Measurements from ENCODE around the gene FKBP10. TPM values are rescaled to one million over a fixed set of nuclear protein-coding genes. Genes with fewer than 3 reads are reported as not detected.
A peak's percentile ranks its signal among the peaks of the same experiment; 100 is the strongest.

The FKBP10 gene
- total and polyA plus RNA-seq, 7 experiments from 2014 or later = 0.34 to 0.76 TPM; not detected in 5

- Mint-ChIP-seq H3K36me3 (peaks cover 0 to 39% (median 9%) of the 10 kb centered on the region in 5 donors), H3K4me1 (peaks cover 0 to 28% (median 12%) of the 10 kb centered on the region in 7 donors), H3K27ac (peak overlapping the region in 2 of 9 donors; percentile 12 to 30), H3K4me3 (no peak overlapping the region), H3K27me3 (no peaks in the 10 kb centered on the region), H3K9me3 (peaks cover 0 to 2% (median 0%) of the 10 kb centered on the region in 11 donors)
- Histone ChIP-seq H3K27me3 (ENCODE audit: control insufficient read depth in 2 of 2, insufficient read depth in 2 of 2, low read length in 2 of 2) (no peaks in the 10 kb centered on the region), H3K27ac (ENCODE audit: low read depth, low read length) (no peak overlapping the region), H3K9me3 (ENCODE audit: control insufficient read depth in 2 of 3, low read length in 3 of 3) (no peaks in the 10 kb centered on the region), H3K4me3 (ENCODE audit: low read length) (no peak overlapping the region), H3K4me1 (ENCODE audit: control insufficient read depth in 2 of 2, insufficient read depth in 2 of 2, low read length in 2 of 2) (no peaks in the 10 kb centered on the region), H3K36me3 (ENCODE audit: control insufficient read depth in 2 of 3, insufficient read depth in 3 of 3, low read length in 3 of 3) (peaks cover 0 to 58% (median 3%) of the 10 kb centered on the region in 3 experiments)
- CTCF ChIA-PET = no interaction called here
- POLR2A ChIA-PET = no interaction called here
- no peak for DNase-seq
- intact Hi-C loops (cut with micrococcal nuclease) = no loop called here
- ATAC-seq = no peak
Measured at GRCh38 chr17:41871789-41872188, 59.0 kb downstream of the FKBP10 start.

Other genes starting within 250 kb of the FKBP10 start
- not detected for gene KRT9, start 240.9 kb upstream of the FKBP10 start, total RNA-seq
- not detected for gene KRT9, start 240.9 kb upstream of the FKBP10 start, polyA plus RNA-seq
- gene KRT14, start 226.1 kb upstream of the FKBP10 start, total RNA-seq = not detected
- not detected for gene KRT14, start 226.1 kb upstream of the FKBP10 start, polyA plus RNA-seq
- not detected for gene KRT16, start 200.2 kb upstream of the FKBP10 start, total RNA-seq
- not detected for gene KRT16, start 200.2 kb upstream of the FKBP10 start, polyA plus RNA-seq
- not detected for gene KRT17, start 188.4 kb upstream of the FKBP10 start, total RNA-seq
- gene KRT17, start 188.4 kb upstream of the FKBP10 start, polyA plus RNA-seq = not detected
- gene EIF1, start 124.1 kb upstream of the FKBP10 start, total RNA-seq = 1,000 to 10,000 TPM in 2 of 5 experiments, 100 to 1,000 TPM in 3; 710 to 2,222 (median 934) TPM
- 1,000 to 10,000 TPM in 1 of 2 donors, 100 to 1,000 TPM in 1; 774 to 1,284 TPM for gene EIF1, start 124.1 kb upstream of the FKBP10 start, polyA plus RNA-seq
- not detected for gene GAST, start 100.7 kb upstream of the FKBP10 start, total RNA-seq
- not detected for gene GAST, start 100.7 kb upstream of the FKBP10 start, polyA plus RNA-seq
- gene HAP1, start 78.4 kb upstream of the FKBP10 start, total RNA-seq = under 1 TPM in 1 of 5 experiments, not detected in 4; 0.08 TPM
- gene HAP1, start 78.4 kb upstream of the FKBP10 start, polyA plus RNA-seq = not detected
- gene JUP, start 26.3 kb upstream of the FKBP10 start, total RNA-seq = 1 to 10 TPM in 2 of 5 experiments, under 1 TPM in 3; 0.24 to 8.2 (median 0.57) TPM
- gene JUP, start 26.3 kb upstream of the FKBP10 start, polyA plus RNA-seq = under 1 TPM; 0.19 to 0.25 TPM
- 1 to 10 TPM; 3.6 to 7.0 (median 5.3) TPM for gene P3H4, start 1.1 kb upstream of the FKBP10 start, total RNA-seq
- 1 to 10 TPM; 3.5 to 6.5 TPM for gene P3H4, start 1.1 kb upstream of the FKBP10 start, polyA plus RNA-seq
- gene NT5C3B, start 23.2 kb downstream of the FKBP10 start, total RNA-seq = 10 to 100 TPM; 26.8 to 41.7 (median 37.2) TPM
- gene NT5C3B, start 23.2 kb downstream of the FKBP10 start, polyA plus RNA-seq = 10 to 100 TPM; 41.9 to 66.7 TPM
- gene KLHL10, start 24.8 kb downstream of the FKBP10 start, total RNA-seq = not detected
- not detected for gene KLHL10, start 24.8 kb downstream of the FKBP10 start, polyA plus RNA-seq
- 10 to 100 TPM; 15.2 to 25.9 (median 18.9) TPM for gene KLHL11, start 52.4 kb downstream of the FKBP10 start, total RNA-seq
- gene KLHL11, start 52.4 kb downstream of the FKBP10 start, polyA plus RNA-seq = 1 to 10 TPM; 6.7 to 7.0 TPM
- gene ACLY, start 105.9 kb downstream of the FKBP10 start, total RNA-seq = 100 to 1,000 TPM in 1 of 5 experiments, 10 to 100 TPM in 4; 59.2 to 154 (median 70.8) TPM
- 10 to 100 TPM; 42.7 to 51.9 TPM for gene ACLY, start 105.9 kb downstream of the FKBP10 start, polyA plus RNA-seq
- gene ODAD4, start 117.6 kb downstream of the FKBP10 start, total RNA-seq = 1 to 10 TPM in 3 of 5 experiments, under 1 TPM in 1, not detected in 1; 0.16 to 4.1 (median 1.6) TPM
- under 1 TPM; 0.10 to 0.40 TPM for gene ODAD4, start 117.6 kb downstream of the FKBP10 start, polyA plus RNA-seq
- 10 to 100 TPM; 29.6 to 86.3 (median 32.5) TPM for gene CNP, start 153.8 kb downstream of the FKBP10 start, total RNA-seq
- gene CNP, start 153.8 kb downstream of the FKBP10 start, polyA plus RNA-seq = 10 to 100 TPM; 32.3 to 34.2 TPM
- gene DNAJC7, start 204.4 kb downstream of the FKBP10 start, total RNA-seq = 100 to 1,000 TPM in 4 of 5 experiments, 10 to 100 TPM in 1; 99.4 to 145 (median 109) TPM
- gene DNAJC7, start 204.4 kb downstream of the FKBP10 start, polyA plus RNA-seq = 10 to 100 TPM; 65.4 to 77.7 TPM
- gene NKIRAS2, start 207.1 kb downstream of the FKBP10 start, total RNA-seq = 10 to 100 TPM; 14.3 to 24.0 (median 20.4) TPM
- gene NKIRAS2, start 207.1 kb downstream of the FKBP10 start, polyA plus RNA-seq = 10 to 100 TPM; 24.6 to 30.5 TPM
- gene C17orf113, start 237.6 kb downstream of the FKBP10 start, total RNA-seq = 1 to 10 TPM in 1 of 5 experiments, under 1 TPM in 4; 0.10 to 1.0 (median 0.67) TPM
- under 1 TPM; 0.14 to 0.28 TPM for gene C17orf113, start 237.6 kb downstream of the FKBP10 start, polyA plus RNA-seq

Data from naive thymus-derived CD4-positive, alpha-beta T cell (primary cell).